T-helper 1 cell treated with Interleukin-12 subunit alpha and Interleukin-12 subunit beta and Interleukin-4 antibody, amounts not matched to agents 30 ng/mL and 1 ng/mL, for 36 hours (primary cell): ENCODE results near the gene HBM. TPM values are rescaled to one million over a fixed set of nuclear protein-coding genes. Genes with fewer than 3 reads are reported as not detected.
"Not testable (repeated sequence)": the region's sequence is repeated elsewhere in the genome, so short reads cannot be mapped to it uniquely, and the experiment has no call there.

Experiments
- intact Hi-C: fragments of 100-400 bp; cut with micrococcal nuclease; formaldehyde crosslinking; loops from one replicate; pipeline ENCODE4 v1.15.1; 2024
- total RNA-seq: library from RNA; stranded (reverse); gene quantifications from 2 replicates; pipeline ENCODE4 v1.2.3, GENCODE V29; 2022

HBM gene
- total RNA-seq, 1 donor from 2014 or later = not detected

DNA sequence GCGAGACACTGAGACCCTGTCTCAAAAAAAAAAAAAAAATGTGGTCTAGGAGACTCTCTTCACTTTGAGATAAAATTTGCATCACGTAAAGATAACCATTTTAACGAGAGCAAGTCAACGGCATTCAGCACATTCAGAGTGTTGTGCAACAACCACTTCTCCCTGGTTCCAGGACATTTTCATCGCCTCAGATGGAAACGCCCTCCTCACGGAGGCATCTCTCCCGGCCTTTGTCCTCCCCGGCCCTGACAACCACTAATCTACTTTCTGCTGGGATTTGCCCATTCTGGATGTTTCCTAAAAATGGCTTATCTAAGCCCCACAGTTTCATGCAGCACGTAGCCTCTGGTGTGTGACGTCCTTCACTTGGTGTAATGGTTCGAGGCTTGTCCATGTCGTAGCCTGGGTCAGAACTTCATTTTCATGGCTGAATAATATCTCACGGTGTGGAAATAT is 21.0 kb upstream of the HBM start:
- intact Hi-C loops = no loop called here

DNA sequence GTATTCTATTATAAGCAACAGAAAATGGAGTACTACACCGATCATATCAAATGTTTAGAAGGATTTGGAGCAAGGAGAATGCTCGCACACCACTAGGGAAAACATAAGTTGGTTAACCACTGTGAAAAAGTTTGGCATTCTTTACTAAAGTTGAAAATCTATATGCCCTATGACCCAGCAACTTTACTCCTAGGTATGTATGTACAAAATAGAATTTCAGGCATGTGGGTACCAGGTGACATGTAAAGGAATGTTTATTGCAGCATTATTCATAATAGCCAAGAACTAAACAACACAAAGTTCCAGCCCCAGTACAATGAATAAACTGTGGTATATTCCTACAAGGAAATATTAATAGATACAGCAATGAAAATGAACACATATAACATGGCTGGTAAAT is 19.1 kb upstream of the HBM start:
- intact Hi-C loops = no loop called here

DNA sequence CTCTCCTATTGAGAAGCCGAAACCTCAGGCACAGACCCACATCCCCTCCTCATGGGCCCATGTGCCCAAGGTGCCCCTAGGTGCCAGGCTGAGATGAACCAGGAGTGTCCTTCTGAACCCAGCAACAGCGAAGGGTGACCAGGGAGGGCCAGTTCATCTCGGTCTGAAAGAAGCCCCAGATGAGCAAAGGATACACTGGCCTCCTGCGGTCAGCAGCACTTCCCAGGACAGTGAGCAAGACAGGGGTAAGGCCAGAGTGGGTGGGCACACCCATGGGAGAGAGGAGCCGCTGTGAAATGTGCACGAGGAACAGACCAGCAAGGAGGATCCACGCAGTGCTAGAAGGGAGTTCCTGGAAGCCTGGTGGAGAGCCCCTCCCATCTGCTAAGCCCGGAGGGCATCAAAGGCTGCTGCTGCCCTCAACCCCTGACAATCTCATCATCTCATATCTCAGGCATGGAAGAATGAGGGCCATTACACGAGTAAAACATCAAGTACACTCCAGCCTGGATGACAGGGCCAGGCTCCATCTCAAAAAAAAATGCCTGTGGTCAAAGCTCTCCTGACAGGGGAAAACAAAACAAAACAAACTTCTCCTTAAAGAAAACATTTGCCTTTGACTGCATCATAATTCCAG is 16.6 kb upstream of the HBM start:
- intact Hi-C loops = no loop called here

DNA sequence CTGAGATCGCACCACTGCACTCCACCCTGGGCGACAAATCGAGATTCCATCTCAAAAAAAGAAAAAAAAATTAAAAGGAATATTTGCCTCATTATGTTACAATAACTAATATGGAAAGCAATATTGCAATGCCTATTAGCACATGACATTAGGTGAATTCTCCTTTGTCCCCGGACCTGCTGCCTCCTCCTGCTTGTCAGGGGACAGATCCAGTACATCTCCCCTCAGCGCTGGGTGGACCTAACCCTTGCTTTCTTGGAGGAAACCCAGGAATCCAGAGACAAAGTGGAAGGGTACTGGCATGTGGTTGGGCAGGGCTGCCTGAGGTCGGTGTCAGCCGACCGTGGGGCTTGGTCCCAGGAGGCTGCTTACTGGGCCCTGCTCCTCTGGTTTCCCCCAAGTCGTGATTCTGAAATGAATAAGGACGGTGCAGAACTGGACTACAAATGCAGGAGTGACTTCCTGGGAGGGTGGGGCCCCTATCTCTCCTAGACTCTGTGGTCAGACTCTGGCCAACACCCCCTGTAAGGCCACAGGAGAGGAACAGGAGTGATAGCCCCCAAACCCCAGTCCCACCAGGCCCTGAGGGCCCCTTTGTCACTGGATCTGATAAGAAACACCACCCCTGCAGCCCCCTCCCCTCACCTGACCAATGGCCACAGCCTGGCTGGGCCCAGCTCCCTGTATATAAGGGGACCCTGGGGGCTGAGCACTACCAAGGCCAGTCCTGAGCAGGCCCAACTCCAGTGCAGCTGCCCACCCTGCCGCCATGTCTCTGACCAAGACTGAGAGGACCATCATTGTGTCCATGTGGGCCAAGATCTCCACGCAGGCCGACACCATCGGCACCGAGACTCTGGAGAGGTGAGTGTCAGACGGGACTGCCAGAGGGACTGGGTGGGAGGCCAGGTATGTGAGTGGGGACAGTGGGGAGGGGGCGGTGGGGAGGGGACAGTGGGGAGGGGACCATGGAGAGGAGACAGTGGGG is 13.3 kb upstream of the HBM start, which contains the start of gene HBZ:
TSS of gene HBZ (plus strand) at position 504 of the 988 bp plus-strand sequence. CDS start at position 770, 266 bp downstream.
- intact Hi-C loops = no loop called here

DNA sequence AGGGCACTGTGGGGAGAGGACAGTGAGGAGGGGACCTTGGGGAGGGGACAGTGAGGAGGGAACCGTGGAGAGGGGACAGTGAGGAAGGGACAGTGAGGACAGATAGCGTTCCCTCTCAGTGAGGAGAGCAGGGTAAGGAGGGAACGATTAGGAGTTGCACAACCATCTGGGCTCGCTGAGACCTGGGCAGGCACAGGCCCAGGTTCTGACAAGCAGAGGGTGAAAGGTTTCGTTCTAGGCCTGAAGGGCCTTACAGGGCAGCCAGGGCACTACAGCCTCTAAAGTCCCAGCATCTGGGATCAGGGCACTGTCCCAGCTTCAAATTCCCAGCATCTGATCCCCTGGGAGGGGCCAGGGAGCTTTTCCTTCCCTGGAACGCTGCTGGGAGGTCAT is 12.7 kb upstream of the HBM start:
- intact Hi-C loops = not testable (repeated sequence)

DNA sequence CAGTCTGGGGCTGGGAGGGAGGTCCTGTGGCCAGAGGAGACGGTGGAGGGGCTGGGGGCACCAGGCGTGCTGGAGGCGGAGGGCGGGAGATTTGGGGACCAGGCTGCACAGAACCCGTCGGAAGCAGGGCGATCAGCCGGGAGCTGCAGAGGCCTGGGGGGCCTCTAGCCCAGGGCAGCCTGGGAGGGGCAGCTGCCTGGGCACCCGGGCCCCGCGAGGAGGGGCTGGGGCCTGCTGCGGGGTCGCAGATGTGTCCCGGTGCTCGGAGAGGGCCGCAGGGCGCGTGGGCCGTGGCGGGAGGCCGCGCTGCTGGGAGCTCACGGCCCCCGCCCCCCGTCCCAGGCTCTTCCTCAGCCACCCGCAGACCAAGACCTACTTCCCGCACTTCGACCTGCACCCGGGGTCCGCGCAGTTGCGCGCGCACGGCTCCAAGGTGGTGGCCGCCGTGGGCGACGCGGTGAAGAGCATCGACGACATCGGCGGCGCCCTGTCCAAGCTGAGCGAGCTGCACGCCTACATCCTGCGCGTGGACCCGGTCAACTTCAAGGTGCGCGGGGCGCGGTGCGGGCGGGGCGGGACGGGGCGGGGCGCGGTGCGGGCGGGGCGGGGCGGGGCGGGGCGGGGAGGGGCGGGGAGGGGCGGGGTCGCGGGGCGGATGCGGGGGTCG is 12.1 kb upstream of the HBM start:
- intact Hi-C loops = loop anchor here (2.0 kb wide), 1 partner anchor 15 kb away; the partner anchor contains the start of gene NPRL3

DNA sequence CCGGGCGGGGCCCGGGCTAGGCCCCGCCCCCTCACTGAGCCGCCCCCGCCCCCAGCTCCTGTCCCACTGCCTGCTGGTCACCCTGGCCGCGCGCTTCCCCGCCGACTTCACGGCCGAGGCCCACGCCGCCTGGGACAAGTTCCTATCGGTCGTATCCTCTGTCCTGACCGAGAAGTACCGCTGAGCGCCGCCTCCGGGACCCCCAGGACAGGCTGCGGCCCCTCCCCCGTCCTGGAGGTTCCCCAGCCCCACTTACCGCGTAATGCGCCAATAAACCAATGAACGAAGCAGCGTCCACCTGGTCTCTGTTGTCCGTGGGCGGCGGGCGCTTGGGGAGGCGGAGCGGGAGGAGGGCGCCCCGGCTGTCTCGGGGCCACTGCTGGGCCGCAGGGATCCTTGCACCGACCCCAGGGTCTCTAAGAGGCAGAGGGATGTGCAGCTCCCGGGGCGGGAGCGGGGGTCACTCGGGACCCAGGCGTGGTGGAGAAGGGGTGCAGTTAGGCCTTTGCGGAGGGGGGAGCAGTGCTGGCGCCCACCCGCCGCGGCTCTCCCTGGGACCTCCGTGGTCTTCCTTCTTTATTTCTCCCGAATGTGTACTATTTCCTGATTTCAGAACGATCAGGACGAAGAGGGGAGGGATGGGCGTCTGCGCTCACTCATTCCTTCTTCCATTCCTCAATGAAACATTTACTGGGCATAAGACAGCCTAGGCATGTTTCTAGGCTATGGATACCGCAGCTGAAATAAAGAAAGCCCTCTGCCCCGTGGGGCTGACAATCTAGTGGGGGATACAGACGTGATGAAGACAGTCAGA is 11.4 kb upstream of the HBM start:
- intact Hi-C loops = loop anchor here (2.0 kb wide), 1 partner anchor 16 kb away; the partner anchor contains the start of gene NPRL3

DNA sequence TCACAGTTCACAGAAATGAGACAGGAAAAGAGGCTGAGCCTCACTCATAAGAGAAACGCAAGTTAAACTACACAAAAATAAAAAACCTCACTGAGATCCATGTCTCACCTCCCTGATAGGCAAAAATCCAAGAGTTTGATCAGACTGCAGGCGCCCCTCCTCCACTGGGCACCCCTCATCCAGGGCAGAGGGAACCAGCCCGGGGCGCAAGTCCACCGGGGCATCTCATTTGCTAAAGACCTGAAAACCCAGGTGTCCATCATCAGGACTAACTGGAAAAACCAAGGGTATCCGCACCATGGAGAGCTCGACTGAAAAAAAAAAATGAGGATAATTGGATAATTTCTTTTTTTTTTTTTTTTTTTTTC is 10.8 kb upstream of the HBM start:
- intact Hi-C loops = loop anchor here (2.0 kb wide), 1 partner anchor 16 kb away; the partner anchor contains the start of gene NPRL3

DNA sequence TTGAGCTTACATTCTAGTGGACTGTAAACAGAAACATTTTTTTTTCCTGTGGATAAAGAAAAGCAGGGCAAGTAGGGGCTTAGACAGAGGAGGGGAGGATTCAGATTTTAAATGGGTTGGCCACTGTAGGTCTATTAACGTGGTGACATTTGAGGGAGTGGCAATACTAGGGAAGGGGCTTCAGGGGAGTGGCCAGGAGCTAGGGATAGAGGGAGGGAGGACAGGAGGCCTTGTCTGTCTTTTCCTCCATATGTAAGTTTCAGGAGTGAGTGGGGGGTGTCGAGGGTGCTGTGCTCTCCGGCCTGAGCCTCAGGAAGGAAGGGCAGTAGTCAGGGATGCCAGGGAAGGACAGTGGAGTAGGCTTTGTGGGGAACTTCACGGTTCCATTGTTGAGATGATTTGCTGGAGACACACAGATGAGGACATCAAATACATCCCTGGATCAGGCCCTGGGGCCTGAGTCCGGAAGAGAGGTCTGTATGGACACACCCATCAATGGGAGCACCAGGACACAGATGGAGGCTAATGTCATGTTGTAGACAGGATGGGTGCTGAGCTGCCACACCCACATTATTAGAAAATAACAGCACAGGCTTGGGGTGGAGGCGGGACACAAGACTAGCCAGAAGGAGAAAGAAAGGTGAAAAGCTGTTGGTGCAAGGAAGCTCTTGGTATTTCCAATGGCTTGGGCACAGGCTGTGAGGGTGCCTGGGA is 6.5 kb upstream of the HBM start:
- intact Hi-C loops = no loop called here

DNA sequence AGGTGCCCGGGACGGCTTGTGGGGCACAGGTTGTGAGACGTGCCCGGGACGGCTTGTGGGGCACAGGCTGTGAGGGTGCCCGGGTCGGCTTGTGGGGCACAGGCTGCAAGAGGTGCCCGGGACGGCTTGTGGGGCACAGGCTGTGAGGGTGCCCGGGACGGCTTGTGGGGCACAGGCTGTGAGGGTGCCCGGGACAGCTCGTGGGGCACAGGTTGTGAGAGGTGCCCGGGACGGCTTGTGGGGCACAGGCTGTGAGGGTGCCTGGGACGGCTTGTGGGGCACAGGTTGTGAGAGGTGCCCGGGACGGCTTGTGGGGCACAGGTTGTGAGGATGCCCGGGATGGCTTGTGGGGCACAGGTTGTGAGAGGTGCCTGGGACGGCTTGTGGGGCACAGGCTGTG is 5.5 kb upstream of the HBM start:
- intact Hi-C loops = not testable (repeated sequence)

DNA sequence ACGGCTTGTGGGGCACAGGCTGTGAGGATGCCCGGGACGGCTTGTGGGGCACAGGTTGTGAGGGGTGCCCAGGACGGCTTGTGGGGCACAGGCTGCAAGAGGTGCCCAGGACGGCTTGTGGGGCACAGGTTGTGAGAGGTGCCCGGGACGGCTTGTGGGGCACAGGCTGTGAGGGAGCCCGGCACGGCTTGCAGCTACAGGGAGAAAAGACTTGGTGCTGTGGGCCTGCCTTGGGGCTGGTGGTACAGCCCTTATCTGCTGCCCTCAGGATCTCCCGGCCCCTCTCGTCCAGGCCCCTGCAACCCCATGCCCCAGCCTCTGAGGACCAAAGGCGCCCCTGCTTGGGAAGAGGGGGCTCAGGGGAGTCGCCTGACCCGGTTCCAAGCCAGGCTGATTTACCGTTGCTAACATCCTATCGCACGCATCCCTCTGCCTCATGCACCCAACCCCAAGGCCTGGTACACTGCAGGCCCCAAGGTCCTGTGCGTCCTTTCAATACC is 5.0 kb upstream of the HBM start:
- intact Hi-C loops = no loop called here

DNA sequence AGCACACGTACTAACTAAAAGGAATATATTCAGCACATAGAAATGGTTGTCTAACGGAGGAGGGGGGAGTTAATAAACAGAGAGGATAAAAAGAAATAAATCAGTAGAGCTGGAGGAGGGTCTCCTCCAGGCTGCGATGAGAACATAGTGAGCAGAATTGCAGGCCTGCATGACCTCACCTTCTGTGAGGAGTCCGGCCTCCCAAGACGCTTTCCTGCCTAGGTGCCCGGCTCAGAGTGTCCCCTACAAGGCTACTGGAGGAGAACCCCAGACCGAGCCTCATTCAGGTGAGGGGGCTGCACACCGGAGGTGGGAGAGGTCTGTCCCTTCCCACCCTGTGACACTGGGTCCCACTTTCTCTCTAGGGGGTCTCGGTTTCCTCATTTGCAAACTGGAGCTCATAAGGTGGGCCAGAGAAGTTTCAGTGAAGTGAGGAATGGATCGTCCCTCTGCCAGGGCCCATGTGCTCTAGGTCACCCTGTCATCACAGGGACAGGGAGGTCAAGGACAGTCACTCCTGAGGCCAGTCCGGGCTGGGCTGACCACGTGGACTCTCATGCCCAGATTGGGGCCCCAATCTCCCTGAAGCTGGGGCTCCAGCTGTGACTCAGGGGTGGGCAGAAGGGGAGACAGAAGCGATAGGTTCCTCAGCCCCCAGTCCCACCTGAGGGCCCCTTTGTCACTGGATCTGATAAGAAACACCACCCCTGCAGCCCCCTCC is 3.3 kb upstream of the HBM start:
- intact Hi-C loops = no loop called here

DNA sequence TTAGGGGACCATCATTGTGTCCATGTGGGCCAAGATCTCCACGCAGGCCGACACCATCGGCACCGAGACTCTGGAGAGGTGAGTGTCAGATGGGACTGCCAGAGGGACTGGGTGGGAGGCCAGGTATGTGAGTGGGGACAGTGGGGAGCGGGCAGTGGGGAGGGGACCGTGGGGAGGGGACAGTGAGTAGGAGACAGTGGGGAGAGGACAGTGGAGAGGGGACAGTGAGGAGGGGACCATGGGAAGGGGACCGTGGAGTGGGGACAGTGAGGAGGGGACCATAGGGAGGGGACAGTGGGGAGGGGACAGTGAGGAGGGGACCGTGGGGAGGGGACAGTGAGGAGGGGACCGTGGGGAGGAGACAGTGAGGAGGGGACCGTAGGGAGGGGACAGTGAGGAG is 2.6 kb upstream of the HBM start:
- intact Hi-C loops = not testable (repeated sequence)

DNA sequence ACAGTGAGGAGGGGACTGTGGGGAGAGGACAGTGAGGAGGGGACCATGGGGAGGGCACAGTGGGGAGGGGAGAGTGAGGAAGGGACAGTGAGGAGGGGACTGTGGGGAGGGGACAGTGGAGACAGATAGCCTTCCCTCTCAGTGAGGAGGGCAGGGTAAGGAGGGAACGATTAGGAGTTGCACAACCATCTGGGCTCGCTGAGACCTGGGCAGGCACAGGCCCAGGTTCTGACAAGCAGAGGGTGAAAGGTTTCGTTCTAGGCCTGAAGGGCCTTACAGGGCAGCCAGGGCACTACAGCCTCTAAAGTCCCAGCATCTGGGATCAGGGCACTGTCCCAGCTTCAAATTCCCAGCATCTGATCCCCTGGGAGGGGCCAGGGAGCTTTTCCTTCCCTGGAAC is 2.1 kb upstream of the HBM start:
- intact Hi-C loops = not testable (repeated sequence)

DNA sequence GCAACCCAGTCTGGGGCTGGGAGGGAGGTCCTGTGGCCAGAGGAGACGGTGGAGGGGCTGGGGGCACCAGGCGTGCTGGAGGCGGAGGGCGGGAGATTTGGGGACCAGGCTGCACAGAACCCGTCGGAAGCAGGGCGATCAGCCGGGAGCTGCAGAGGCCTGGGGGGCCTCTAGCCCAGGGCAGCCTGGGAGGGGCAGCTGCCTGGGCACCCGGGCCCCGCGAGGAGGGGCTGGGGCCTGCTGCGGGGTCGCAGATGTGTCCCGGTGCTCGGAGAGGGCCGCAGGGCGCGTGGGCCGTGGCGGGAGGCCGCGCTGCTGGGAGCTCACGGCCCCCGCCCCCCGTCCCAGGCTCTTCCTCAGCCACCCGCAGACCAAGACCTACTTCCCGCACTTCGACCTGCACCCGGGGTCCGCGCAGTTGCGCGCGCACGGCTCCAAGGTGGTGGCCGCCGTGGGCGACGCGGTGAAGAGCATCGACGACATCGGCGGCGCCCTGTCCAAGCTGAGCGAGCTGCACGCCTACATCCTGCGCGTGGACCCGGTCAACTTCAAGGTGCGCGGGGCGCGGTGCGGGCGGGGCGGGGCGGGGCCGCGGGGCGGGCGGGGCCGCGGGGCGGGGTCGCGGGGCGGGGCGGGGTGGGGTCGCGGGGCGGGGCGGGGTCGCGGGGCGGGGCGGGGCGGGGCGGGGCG is 1.5 kb upstream of the HBM start:
- intact Hi-C loops = not testable (repeated sequence)

DNA sequence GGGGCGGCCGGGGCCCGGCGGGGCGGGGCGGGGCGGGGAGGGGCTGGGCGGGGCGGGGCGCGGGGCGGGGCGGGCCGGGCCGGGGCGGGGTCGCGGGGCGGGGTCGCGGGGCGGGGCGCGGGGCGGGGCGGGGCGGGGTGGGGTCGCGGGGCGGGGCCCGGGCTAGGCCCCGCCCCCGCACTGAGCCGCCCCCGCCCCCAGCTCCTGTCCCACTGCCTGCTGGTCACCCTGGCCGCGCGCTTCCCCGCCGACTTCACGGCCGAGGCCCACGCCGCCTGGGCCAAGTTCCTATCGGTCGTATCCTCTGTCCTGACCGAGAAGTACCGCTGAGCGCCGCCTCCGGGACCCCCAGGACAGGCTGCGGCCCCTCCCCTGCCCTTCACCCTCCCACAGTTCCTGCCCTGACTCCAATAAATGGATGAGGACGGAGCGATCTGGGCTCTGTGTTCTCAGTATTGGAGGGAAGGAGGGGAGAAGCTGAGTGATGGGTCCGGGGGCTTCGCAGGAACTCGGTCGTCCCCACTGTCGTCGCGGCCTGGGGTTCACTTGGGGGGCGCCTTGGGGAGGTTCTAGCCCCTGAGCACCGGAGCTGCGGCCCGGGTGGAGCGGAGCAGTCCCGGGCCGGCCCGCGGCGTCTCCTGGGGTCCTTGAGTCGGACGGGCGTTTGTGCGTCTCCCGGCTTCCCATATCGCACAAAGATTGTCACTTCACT is 795 bp upstream of the HBM start:
- intact Hi-C loops = loop anchor here (5.0 kb wide), 1 partner anchor 58 kb away; no protein-coding TSS in a partner anchor

DNA sequence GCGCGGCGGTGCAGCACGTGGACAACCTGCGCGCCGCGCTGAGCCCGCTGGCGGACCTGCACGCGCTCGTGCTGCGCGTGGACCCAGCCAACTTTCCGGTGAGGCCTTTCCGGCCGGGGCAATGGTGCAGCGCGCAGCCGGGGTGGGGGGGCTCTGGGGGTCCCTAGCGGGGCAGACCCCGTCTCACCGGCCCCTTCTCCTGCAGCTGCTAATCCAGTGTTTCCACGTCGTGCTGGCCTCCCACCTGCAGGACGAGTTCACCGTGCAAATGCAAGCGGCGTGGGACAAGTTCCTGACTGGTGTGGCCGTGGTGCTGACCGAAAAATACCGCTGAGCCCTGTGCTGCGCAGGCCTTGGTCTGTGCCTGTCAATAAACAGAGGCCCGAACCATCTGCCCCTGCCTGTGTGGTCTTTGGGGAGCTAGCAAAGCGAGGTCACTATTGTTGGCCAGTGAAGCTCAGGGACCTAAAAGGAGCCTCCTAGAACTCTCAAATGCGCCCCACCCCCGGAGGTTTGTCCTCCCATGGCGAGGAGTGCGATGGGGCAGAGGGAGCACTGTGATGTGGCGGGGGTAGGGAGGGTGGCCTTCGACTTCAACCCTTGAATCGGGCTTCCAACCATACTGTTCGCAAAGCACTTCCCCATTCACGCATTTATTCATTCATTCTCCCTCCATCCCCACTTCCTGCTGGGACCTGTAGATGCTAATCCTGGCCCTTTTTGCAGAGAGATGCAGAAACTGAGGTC is 770 bp downstream of the HBM start:
- intact Hi-C loops = loop anchor here (5.0 kb wide), 1 partner anchor 59 kb away; no protein-coding TSS in a partner anchor
